ENCODE measurements around the gene OR2A14.

OR2A14 gene

GRCh38 chr7:144098776-144099175 lies 24.2 kb upstream of the OR2A14 start:
- DNase-seq (ENCODE audit: low read depth), result no peak
- TF ChIP-seq, protein P1, sequence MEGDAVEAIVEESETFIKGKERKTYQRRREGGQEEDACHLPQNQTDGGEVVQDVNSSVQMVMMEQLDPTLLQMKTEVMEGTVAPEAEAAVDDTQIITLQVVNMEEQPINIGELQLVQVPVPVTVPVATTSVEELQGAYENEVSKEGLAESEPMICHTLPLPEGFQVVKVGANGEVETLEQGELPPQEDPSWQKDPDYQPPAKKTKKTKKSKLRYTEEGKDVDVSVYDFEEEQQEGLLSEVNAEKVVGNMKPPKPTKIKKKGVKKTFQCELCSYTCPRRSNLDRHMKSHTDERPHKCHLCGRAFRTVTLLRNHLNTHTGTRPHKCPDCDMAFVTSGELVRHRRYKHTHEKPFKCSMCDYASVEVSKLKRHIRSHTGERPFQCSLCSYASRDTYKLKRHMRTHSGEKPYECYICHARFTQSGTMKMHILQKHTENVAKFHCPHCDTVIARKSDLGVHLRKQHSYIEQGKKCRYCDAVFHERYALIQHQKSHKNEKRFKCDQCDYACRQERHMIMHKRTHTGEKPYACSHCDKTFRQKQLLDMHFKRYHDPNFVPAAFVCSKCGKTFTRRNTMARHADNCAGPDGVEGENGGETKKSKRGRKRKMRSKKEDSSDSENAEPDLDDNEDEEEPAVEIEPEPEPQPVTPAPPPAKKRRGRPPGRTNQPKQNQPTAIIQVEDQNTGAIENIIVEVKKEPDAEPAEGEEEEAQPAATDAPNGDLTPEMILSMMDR (conservative IDR thresholded peaks at IDR 0.05; ENCODE audit: control insufficient read depth, insufficient read depth, low read depth, low read length), result no peak
- H3K4me3 ChIP-seq (ENCODE audit: control insufficient read depth, low read depth, low read length), result no peak overlapping the region

- TF ChIP-seq, protein P1 (conservative IDR thresholded peaks at IDR 0.05; ENCODE audit: control insufficient read depth, insufficient read depth, low read depth, low read length), result no peak
Observed at GRCh38 chr7:144100607-144101006, 22.4 kb upstream of the OR2A14 start.

GRCh38 chr7:144102041-144102440 lies 20.9 kb upstream of the OR2A14 start:
- DNase-seq (ENCODE audit: low read depth), result no peak
- H3K4me3 ChIP-seq (ENCODE audit: control insufficient read depth, low read depth, low read length), result no peak overlapping the region
- TF ChIP-seq, protein P1 (conservative IDR thresholded peaks at IDR 0.05; ENCODE audit: control insufficient read depth, insufficient read depth, low read depth, low read length), result no peak

More at GRCh38 chr7:144100607-144101006, 22.4 kb upstream of the OR2A14 start:
- DNase-seq (ENCODE audit: low read depth), result no peak
- H3K4me3 ChIP-seq (ENCODE audit: control insufficient read depth, low read depth, low read length), result no peak overlapping the region

DNA sequence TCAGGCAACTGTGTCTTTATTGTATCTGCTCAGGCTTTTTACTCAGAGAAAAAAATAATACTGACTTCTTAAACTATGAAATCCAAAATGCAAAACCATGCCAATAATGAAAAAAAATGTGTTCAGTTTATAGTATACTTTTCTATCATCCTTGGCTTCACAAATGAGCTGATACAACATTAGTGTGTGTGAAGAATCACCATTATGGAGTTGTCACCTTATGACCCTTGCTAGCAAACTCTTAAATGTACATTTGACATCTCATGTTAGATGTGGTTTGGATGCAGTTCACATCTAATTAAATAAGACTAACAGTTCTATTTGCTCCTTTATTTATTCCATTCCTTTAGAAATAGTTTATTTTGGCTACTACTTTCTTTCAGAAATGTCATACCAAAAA lies 17.8 kb upstream of the OR2A14 start:
- TF ChIP-seq, protein P1 (conservative IDR thresholded peaks at IDR 0.05; ENCODE audit: control insufficient read depth, insufficient read depth, low read depth, low read length), result no peak
- DNase-seq (ENCODE audit: low read depth), result no peak
- H3K4me3 ChIP-seq (ENCODE audit: control insufficient read depth, low read depth, low read length), result no peak overlapping the region

- no peak for DNase-seq (ENCODE audit: low read depth)
- TF ChIP-seq, protein P1 (conservative IDR thresholded peaks at IDR 0.05; ENCODE audit: control insufficient read depth, insufficient read depth, low read depth, low read length), result no peak
Observed at GRCh38 chr7:144109283-144109682, 13.7 kb upstream of the OR2A14 start, which contains the start of gene OR2A2. TSS of gene OR2A2 (plus strand) at chr7:144109583. CDS start at chr7:144109583, 0 bp downstream.

GRCh38 chr7:144110272-144110671 lies 12.7 kb upstream of the OR2A14 start:
- no peak for DNase-seq (ENCODE audit: low read depth)
- H3K4me3 ChIP-seq (ENCODE audit: control insufficient read depth, low read depth, low read length), result no peak overlapping the region
- TF ChIP-seq, protein P1 (conservative IDR thresholded peaks at IDR 0.05; ENCODE audit: control insufficient read depth, insufficient read depth, low read depth, low read length), result no peak

More at GRCh38 chr7:144109283-144109682, 13.7 kb upstream of the OR2A14 start, which contains the start of gene OR2A2:
- no peak within 1 kb of the TSS for H3K4me3 ChIP-seq (ENCODE audit: control insufficient read depth, low read depth, low read length)

- DNase-seq (ENCODE audit: low read depth), result no peak
- no peak overlapping the region for H3K4me3 ChIP-seq (ENCODE audit: control insufficient read depth, low read depth, low read length)
- TF ChIP-seq, protein P1 (conservative IDR thresholded peaks at IDR 0.05; ENCODE audit: control insufficient read depth, insufficient read depth, low read depth, low read length), result no peak
Observed at GRCh38 chr7:144113651-144114050, 9.3 kb upstream of the OR2A14 start.
